Stimulated activated CD8-positive, alpha-beta memory T cell treated with anti-CD3 and anti-CD28 coated beads, Interleukin-4, amount 100 ng/mL, for 24 hours (primary cell): ENCODE results near the gene ETFA.

Source experiments
- DNase-seq: peaks from one replicate; pipeline ENCODE4 v3.0.0-alpha.2; 2020; ENCODE audit warnings: low read depth

Gene ETFA

DNA sequence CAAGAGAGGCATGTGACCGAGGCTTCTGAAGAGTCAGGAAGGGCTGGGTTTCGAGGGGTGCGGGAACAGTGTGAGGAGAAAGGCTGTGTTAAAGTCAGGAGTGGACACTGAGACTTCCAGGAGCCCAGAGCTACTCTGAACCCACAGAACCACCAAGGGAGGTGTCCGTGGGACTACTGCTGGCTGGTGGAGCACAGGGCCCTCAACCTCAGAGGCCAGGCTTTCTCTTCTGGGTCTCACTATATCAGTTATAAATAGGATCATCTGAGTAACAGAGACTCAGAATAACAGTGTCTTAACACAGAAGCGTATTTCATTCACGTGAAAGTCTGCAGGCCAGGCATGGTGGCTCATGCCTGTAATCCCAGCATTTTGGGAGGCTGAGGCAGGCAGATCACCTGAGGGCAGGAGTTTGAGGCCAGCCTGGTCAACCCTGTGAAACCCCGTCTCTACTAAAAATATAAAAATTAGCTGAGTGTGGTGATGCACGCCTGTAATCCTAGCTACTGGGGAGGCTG lies 137.9 kb downstream of the ETFA start:
- no peak for DNase-seq

DNA sequence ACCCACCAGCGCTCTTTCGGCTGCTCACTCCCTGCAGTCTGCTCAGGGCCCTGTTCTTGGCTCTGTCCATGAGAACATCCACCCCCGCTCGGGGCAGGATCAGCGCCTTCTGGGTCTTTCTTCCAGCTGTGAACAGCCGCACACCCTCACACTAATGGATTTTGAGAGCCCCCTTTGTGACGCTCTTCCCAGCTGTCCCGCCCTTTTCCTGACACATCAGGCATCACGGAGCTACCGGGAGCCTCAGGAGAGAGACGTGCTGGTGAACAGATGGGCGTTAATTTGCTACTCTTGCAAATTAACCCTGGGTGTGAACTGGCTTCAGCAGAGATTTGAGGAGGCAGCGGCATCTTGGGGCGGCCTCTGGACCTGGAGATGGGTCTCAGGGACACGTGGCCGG lies 138.5 kb downstream of the ETFA start:
- DNase-seq, result no peak

GRCh38 chr15:76169911-76170800 lies 141.1 kb downstream of the ETFA start:
- no peak for DNase-seq

DNA sequence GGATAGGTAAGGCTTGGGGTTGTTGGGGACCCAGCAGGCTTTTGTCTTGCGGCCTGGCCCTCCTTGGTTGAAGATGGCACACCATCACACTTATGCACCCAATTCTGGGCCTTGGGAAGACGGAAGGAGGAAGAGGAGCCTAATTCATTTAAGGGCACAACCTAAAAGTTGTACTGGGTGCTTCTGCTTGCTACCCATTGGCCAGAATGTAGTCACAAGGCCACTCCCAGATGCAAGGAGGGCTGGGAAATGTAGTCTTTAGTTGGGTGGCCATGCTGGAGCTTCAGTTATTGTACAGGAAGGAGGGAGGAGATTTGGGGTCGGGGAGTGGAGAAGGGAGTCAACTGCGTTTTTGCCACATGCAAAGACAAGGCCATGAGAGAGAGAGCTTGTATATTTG lies 142.3 kb downstream of the ETFA start:
- DNase-seq, result no peak

DNA sequence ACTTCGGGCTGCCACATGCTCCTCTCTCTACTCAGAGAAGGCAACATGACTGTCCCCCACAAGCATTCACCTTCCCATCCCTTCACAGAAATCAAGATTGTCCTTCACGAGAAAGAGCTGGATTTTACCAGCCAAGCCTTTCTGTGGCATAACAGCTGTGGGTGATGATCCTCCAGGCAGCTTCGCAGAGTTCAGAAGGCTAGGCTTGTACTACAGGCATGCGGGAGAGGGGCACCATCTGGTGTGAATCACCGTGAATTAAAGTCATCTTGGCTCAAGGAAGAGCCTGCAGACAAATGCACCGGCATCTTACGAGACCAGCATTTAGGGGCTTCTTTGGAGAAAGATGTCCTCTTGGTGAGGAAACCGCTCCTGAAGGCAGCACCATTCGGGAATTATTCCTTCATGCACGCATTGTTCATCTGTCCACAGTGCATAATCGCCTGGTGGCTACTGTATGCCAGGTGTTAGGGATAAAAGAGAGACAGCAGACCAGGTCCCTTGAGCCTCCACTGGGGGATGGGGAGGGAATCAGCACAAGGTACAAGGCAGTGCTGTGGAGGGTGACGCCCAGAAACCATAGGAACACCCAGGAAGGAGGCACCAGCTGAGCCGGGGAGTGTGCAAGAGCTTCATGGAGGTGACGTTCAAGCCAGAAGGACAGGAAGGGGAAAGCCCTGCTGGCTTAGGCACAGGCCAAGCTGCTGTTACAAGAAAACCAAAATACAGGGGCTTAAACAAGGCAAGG lies 142.9 kb downstream of the ETFA start:
- DNase-seq, result no peak

DNA sequence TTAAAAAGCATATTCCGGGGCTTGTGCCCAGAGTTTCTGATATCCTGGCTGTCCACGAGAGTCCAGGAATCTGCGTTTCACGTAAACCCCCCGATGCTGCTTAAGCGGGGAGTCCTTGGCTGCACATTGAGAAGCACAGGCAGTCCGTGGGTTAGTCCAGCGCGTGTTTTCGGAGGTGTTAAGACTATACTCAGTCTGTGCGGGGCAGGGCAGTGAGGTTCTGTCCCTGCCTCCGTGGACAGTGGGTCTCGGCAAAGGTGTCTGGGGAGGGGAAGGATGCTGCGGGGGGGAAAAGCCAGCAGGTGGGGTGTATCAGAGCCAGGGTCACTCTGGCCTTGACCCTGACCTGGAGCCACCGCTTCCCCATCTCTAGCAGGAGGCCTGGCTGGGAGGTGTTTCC lies 145.3 kb downstream of the ETFA start:
- no peak for DNase-seq
